Measurements from ENCODE around the gene MED27.

Gene MED27

DNA sequence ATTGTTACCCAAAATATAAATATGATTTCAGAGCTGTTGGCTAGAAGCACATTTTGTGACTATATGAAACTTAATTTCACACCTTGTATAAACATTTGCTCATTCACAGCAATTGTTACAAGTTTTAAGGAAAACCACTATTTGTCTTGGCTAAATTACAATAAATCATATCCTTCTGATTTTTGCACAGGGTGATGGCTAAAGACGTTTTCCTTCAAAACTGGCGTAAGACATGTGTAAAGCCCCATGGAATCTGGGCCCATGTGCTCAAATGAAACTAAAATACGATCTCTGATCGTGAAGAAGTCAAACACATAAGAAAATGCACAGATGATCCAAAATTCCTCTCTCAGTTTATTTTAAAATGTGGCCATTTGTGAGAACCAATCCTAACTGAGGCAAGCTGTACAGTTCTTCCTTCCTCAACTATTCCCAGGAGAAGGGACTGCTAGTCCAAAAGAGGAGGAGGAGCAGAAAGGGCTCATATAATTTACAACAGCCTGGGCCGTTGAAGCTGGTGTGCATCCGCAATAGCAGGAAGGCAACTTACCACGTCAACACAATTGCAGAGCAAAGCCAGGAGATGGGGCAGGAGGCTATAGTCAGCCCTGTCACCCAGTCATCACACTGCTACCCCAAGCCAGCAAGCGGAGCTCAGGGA is 98.4 kb downstream of the MED27 start:
- TF ChIP-seq, protein P1, sequence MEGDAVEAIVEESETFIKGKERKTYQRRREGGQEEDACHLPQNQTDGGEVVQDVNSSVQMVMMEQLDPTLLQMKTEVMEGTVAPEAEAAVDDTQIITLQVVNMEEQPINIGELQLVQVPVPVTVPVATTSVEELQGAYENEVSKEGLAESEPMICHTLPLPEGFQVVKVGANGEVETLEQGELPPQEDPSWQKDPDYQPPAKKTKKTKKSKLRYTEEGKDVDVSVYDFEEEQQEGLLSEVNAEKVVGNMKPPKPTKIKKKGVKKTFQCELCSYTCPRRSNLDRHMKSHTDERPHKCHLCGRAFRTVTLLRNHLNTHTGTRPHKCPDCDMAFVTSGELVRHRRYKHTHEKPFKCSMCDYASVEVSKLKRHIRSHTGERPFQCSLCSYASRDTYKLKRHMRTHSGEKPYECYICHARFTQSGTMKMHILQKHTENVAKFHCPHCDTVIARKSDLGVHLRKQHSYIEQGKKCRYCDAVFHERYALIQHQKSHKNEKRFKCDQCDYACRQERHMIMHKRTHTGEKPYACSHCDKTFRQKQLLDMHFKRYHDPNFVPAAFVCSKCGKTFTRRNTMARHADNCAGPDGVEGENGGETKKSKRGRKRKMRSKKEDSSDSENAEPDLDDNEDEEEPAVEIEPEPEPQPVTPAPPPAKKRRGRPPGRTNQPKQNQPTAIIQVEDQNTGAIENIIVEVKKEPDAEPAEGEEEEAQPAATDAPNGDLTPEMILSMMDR (conservative IDR thresholded peaks at IDR 0.05): no peak
- no peak overlapping the region for H3K27ac ChIP-seq

DNA sequence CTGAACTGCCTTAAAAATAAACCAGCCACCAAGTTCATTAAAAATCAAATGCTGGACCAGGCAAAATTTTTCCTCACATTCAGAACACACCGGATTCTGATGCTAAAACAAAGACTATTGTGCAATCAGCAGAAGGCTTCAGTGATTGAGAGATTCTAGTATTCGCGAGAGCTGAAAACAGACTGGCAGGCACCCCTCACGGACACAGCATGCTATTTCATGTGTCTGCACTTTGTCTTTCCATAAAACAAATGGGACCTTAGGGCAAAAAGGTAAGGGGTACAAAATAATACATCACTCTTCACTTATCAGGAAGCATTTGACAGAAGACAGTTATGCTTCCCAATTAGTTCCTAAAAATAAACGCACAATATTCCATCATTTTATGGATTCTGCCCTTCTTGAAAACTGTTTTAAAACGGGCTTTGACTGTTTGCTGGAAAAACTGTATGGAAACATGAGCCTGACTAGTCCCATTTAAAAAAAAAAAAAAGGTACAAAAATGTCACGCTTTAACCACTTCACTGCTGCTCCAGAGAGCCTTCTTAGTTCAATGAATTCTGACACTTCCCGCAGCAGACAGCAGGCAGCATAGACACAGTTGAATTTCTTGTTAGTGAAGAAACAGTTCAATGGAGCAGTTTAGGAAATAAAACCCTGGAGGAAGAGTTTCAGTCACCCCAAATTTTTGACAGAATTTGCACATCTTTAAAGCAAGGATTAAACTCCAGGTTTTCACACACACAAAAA is 99.2 kb downstream of the MED27 start:
- no peak overlapping the region for H3K27ac ChIP-seq
- TF ChIP-seq, protein P1 (conservative IDR thresholded peaks at IDR 0.05): no peak

- TF ChIP-seq, protein P1 (conservative IDR thresholded peaks at IDR 0.05): no peak
- H3K27ac ChIP-seq: peak overlapping the region; percentile 50
These were observed 102.4 kb downstream of the MED27 start for GRCh38 chr9:131977109-131977838.

- peak overlapping the region; percentile 50 for H3K27ac ChIP-seq
- TF ChIP-seq, protein P1 (conservative IDR thresholded peaks at IDR 0.05): no peak
These were observed 103.2 kb downstream of the MED27 start for GRCh38 chr9:131976157-131977108.

- TF ChIP-seq, protein P1 (conservative IDR thresholded peaks at IDR 0.05): no peak
- no peak overlapping the region for H3K27ac ChIP-seq
These were observed 106.8 kb downstream of the MED27 start for GRCh38 chr9:131972889-131973288.

DNA sequence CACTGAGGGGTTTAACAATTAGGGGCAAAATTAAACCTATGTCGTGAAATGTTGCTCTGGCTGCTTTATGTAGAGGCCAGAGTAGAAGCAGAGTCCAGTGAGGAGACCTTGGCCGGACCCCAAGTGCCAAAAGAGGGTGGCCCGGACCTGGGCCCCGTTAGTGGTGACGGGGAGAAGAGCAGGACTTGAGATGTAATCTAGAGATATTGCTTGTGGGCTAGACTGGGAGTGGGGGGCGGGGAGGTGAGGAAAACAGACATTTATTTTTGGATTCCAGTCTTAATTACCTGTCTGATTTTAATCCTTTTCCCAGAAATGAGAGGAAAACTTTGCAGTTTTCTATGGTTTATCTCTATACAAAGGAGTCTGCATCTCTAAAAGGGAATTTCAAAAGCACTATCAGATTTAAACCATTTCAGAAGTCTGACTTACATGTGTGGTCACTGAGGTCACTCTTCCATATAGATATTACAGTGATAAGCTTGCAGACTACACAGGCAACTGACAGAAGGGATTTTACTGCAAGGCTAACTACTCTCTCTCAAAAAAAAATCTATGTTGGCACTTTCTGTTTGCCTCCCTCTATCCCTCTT is 108.1 kb downstream of the MED27 start:
- no peak overlapping the region for H3K27ac ChIP-seq
- TF ChIP-seq, protein P1 (conservative IDR thresholded peaks at IDR 0.05): no peak
